C4-2B (cell line): ENCODE data around the gene EHD1.

Experiments
- ZFX ChIP-seq: fragments of 450-650 bp; IDR thresholded peaks from 2 replicates; pipeline ENCODE4 v1.6.1; 2017
- TF ChIP-seq, protein P1 (sequence below): fragments of 450-650 bp; conservative IDR thresholded peaks from 2 replicates; pipeline ENCODE4 v1.5.1; 2017; ENCODE audit warnings: mild to moderate bottlenecking

DNA sequence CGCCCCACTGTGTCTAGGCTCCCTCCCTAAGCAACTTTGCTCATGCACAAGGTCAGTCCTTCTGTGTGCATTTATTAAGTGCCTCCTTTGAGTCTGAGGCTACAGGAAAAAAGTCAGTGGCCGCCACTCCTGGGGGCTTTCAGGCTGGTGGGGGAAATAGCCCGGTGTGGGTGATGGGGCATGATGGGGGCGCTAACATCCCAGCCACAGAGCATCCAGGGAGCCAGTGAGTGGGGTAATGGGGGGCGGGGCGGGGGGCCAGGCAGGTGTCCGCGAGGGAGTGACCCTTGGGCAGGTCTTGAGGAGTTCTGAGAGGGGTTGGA, 9.9 kb upstream of the EHD1 start:
- TF ChIP-seq, protein P1, sequence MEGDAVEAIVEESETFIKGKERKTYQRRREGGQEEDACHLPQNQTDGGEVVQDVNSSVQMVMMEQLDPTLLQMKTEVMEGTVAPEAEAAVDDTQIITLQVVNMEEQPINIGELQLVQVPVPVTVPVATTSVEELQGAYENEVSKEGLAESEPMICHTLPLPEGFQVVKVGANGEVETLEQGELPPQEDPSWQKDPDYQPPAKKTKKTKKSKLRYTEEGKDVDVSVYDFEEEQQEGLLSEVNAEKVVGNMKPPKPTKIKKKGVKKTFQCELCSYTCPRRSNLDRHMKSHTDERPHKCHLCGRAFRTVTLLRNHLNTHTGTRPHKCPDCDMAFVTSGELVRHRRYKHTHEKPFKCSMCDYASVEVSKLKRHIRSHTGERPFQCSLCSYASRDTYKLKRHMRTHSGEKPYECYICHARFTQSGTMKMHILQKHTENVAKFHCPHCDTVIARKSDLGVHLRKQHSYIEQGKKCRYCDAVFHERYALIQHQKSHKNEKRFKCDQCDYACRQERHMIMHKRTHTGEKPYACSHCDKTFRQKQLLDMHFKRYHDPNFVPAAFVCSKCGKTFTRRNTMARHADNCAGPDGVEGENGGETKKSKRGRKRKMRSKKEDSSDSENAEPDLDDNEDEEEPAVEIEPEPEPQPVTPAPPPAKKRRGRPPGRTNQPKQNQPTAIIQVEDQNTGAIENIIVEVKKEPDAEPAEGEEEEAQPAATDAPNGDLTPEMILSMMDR = no peak
- no peak for TF ChIP-seq ZFX
